Activated CD8-positive, alpha-beta T cell treated with anti-CD3 and anti-CD28 coated beads for 36 hours (primary cell): ENCODE results near the gene NLRP3. TPM values are rescaled to one million over a fixed set of nuclear protein-coding genes. Genes with fewer than 3 reads are reported as not detected.

Experiments used
- ATAC-seq: fragments of 200-7000 bp; cut with Tn5 transposase; one replicate; pipeline ENCODE4 v1.10.0; 2021; ENCODE audit warnings: mild to moderate bottlenecking, moderate library complexity
- CTCF ChIA-PET: fragments of 350-600 bp; sonication (Branson Sonifier 250); formaldehyde crosslinking; loops from one replicate; lab custom pipeline; 2021; ENCODE audit warnings: antibody characterized with exemption; lab: Charles Lee
- POLR2A ChIA-PET: fragments of 350-600 bp; sonication (Branson Sonifier 250); formaldehyde crosslinking; loops from one replicate; lab custom pipeline; 2021; ENCODE audit warnings: antibody characterized with exemption; lab: Charles Lee
- DNase-seq: peaks from one replicate; pipeline ENCODE4 v3.0.0-alpha.2; 2020
- H3K27ac Mint-ChIP-seq: one replicate; pipeline ENCODE4 v1.8.0; 2021; ENCODE audit warnings: mild to moderate bottlenecking, mixed read lengths
- H3K27me3 Mint-ChIP-seq: one replicate; pipeline ENCODE4 v1.8.0; 2021; ENCODE audit warnings: mixed read lengths
- H3K36me3 Mint-ChIP-seq: one replicate; pipeline ENCODE4 v1.8.0; 2021; ENCODE audit warnings: low read depth, mixed read lengths
- H3K4me1 Mint-ChIP-seq: one replicate; pipeline ENCODE4 v1.8.0; 2021; ENCODE audit warnings: low read depth, mixed read lengths
- H3K4me3 Mint-ChIP-seq: one replicate; pipeline ENCODE4 v1.8.0; 2021; ENCODE audit warnings: mild to moderate bottlenecking, moderate library complexity, mixed read lengths
- H3K9me3 Mint-ChIP-seq: one replicate; pipeline ENCODE4 v1.8.0; 2021; ENCODE audit warnings: mixed read lengths
- CTCF ChIP-seq: fragments of 200-600 bp; IDR thresholded peaks from one replicate; pipeline ENCODE4 v1.8.0; 2022; ENCODE audit warnings: antibody characterized with exemption, mild to moderate bottlenecking
- intact Hi-C: fragments of 100-400 bp; cut with micrococcal nuclease; formaldehyde crosslinking; loops from one replicate; pipeline ENCODE4 v1.10.0; 2022
- total RNA-seq, 2 experiments: library from RNA; stranded (reverse); gene quantifications; one replicate each; pipeline ENCODE4 v1.2.3, GENCODE V29; 2021

Gene NLRP3
- total RNA-seq, 2 experiments from 2014 or later, result 3.2 to 3.6 TPM

GRCh38 chr1:247441606-247442005, 25.6 kb downstream of the NLRP3 start:
- ChIA-PET POLR2A (no interaction called here), CTCF (interaction anchor here (1.7 kb wide), 1 partner anchor 20 kb away, joined by 4 read pairs; no protein-coding TSS in a partner anchor)
- no peaks in the 10 kb centered on the region for H3K4me1 Mint-ChIP-seq
- no peaks in the 10 kb centered on the region for H3K9me3 Mint-ChIP-seq
- peaks cover 11% of the 10 kb centered on the region for H3K36me3 Mint-ChIP-seq
- no peaks in the 10 kb centered on the region for H3K27me3 Mint-ChIP-seq
- H3K27ac Mint-ChIP-seq, result no peak overlapping the region
- intact Hi-C loops, result no loop called here
- no peak overlapping the region for H3K4me3 Mint-ChIP-seq
- no peak for TF ChIP-seq CTCF
- ATAC-seq (no peak), DNase-seq (no peak)

- intact Hi-C loops, result no loop called here
- H3K4me3 Mint-ChIP-seq, result no peak overlapping the region
- TF ChIP-seq CTCF, result no peak
- H3K36me3 Mint-ChIP-seq, result peaks cover 13% of the 10 kb centered on the region
- ATAC-seq, result no peak
- POLR2A ChIA-PET, result no interaction called here
- no peaks in the 10 kb centered on the region for H3K9me3 Mint-ChIP-seq
- CTCF ChIA-PET, result no interaction called here
- no peak for DNase-seq
- no peaks in the 10 kb centered on the region for H3K27me3 Mint-ChIP-seq
- H3K4me1 Mint-ChIP-seq, result no peaks in the 10 kb centered on the region
- no peak overlapping the region for H3K27ac Mint-ChIP-seq
Measured at GRCh38 chr1:247442164-247442563, 26.2 kb downstream of the NLRP3 start.

GRCh38 chr1:247443641-247444040, 27.7 kb downstream of the NLRP3 start:
- POLR2A ChIA-PET, result no interaction called here
- CTCF ChIA-PET, result no interaction called here
- DNase-seq (no peak), ATAC-seq (no peak)
- no peak overlapping the region for H3K4me3 Mint-ChIP-seq
- H3K9me3 Mint-ChIP-seq, result no peaks in the 10 kb centered on the region
- peaks cover 14% of the 10 kb centered on the region for H3K36me3 Mint-ChIP-seq
- intact Hi-C loops, result no loop called here
- no peak for TF ChIP-seq CTCF
- no peaks in the 10 kb centered on the region for H3K4me1 Mint-ChIP-seq
- no peak overlapping the region for H3K27ac Mint-ChIP-seq
- no peaks in the 10 kb centered on the region for H3K27me3 Mint-ChIP-seq

- Mint-ChIP-seq H3K27ac (no peak overlapping the region), H3K4me1 (no peaks in the 10 kb centered on the region), H3K4me3 (no peak overlapping the region), H3K27me3 (no peaks in the 10 kb centered on the region), H3K9me3 (no peaks in the 10 kb centered on the region), H3K36me3 (peaks cover 12% of the 10 kb centered on the region)
- ChIA-PET CTCF (no interaction called here), POLR2A (no interaction called here)
- DNase-seq (no peak), ATAC-seq (no peak)
- intact Hi-C loops, result no loop called here
- TF ChIP-seq CTCF, result no peak
Measured at GRCh38 chr1:247444571-247444970, 28.6 kb downstream of the NLRP3 start.

- Mint-ChIP-seq H3K27me3 (no peaks in the 10 kb centered on the region), H3K4me3 (no peak overlapping the region), H3K9me3 (no peaks in the 10 kb centered on the region), H3K27ac (no peak overlapping the region), H3K36me3 (peaks cover 12% of the 10 kb centered on the region), H3K4me1 (no peaks in the 10 kb centered on the region)
- intact Hi-C loops, result no loop called here
- ChIA-PET POLR2A (no interaction called here), CTCF (interaction anchor here (1.1 kb wide), 1 partner anchor 73 kb away, joined by 3 read pairs; no protein-coding TSS in a partner anchor)
- TF ChIP-seq CTCF, result no peak
- ATAC-seq, result no peak
- DNase-seq, result no peak
Measured at GRCh38 chr1:247445526-247446356, 29.8 kb downstream of the NLRP3 start.
